ENCODE data around the gene HINT1.
"Not testable (repeated sequence)": the region's sequence is repeated elsewhere in the genome, so short reads cannot be mapped to it uniquely, and the experiment has no call there.

Gene HINT1

DNA sequence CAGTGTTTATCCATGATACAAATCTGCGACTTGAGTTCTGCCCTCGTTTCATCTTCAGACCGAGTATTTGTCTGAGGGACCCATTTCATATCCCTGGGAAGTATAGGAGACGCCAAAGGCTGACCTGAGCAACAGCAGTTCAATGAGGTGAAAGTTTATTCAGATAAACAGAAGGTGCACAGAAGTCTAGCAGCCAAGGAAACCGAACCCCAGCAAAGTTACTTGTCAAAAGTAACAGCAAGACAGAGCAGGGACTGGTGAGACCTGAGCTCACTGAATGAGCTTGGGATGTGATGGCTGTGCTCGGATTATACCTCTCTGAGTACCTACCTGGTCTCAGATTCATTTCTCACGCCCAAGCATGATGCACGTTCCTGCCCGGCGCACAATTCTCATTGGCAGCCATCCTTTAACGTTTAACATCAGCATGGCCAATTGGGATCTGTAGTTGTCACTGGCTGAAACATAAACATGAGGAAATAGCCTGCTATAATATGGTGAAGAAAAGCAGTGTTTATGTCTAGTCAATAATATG, 6.3 kb upstream of the HINT1 start:
- DNase-seq (ENCODE audit: extremely low spot score, insufficient read length, low read depth): no peak
- peak; percentile 31 for FAIRE-seq

- FAIRE-seq (peak; percentile 100), DNase-seq (ENCODE audit: extremely low spot score, insufficient read length, low read depth) (peak; percentile 79)
Measured at GRCh38 chr5:131170540-131171275, 5.7 kb upstream of the HINT1 start, which contains the start of gene LYRM7. Gene LYRM7 (plus strand): TSS chr5:131170944. CDS start chr5:131171021, 77 bp downstream.

- no peak for DNase-seq (ENCODE audit: extremely low spot score, insufficient read length, low read depth)
- FAIRE-seq: no peak
Measured at GRCh38 chr5:131169810-131170539, 4.9 kb upstream of the HINT1 start.

DNA sequence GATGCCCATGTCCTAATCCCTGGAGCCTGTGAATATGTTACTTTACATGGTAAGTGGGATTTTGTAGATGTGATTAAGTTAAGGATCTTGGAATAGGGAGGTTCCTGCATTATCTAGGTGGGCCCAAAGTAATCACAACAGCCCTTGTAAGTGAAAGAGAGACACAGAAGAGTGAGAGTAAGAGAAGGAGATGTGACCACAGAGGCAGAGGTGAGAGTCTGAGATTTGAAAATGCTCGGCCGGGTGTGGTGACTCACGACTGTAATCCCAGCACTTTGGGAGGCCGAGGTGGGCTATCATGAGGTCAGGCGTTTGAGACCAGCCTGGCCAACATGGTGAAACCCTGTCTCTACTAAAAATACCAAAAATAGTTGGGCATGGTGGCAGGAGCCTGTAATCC, 2.6 kb upstream of the HINT1 start:
- DNase-seq (ENCODE audit: extremely low spot score, insufficient read length, low read depth) (no peak), FAIRE-seq (no peak)

DNA sequence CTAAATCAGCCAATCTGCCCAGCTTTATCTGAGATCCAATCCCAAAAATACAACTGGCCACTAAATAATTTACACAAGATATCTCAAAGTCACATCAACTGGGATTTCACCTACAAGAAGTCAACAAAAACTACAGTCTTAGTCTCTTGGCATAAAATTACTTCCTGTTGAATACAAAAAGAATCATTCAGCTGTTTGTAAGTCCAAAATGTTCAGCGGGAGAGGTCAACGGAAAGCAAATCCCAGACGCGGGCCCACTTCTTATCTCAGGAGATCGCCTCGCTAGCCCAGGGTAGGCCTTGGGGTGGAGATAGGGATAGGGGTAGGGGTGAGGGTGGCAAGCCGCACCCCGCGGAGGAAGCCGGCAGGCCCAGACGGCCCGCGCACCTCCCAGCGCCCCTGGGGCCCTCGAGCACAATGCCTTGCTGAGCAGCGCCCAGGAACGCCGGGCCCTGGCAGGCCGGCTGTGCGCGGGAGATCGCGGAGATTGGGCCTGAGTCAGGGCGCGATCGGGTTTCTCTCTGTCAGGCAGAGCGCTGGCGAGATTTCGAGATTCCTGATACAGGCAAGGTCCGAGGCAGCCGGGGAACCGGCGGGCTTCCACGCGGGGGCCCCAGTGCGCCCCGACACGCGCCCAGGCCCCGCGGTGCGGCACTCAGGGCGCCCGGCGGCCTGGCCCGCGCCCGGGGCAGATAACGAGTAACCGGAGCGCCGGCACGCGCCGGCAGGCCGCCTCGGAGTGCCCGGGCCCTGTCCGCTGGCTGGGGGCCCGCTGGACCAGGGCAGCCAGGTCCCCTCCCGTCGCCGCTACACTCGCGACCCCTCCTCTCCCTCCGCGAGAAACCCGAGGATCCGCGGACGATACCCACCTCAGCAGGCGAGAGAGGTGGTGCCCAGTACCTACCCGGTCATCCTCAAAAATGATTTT, 601 bp downstream of the HINT1 start:
- DNase-seq (ENCODE audit: extremely low spot score, insufficient read length, low read depth): peak; percentile 56
- FAIRE-seq: no peak

DNA sequence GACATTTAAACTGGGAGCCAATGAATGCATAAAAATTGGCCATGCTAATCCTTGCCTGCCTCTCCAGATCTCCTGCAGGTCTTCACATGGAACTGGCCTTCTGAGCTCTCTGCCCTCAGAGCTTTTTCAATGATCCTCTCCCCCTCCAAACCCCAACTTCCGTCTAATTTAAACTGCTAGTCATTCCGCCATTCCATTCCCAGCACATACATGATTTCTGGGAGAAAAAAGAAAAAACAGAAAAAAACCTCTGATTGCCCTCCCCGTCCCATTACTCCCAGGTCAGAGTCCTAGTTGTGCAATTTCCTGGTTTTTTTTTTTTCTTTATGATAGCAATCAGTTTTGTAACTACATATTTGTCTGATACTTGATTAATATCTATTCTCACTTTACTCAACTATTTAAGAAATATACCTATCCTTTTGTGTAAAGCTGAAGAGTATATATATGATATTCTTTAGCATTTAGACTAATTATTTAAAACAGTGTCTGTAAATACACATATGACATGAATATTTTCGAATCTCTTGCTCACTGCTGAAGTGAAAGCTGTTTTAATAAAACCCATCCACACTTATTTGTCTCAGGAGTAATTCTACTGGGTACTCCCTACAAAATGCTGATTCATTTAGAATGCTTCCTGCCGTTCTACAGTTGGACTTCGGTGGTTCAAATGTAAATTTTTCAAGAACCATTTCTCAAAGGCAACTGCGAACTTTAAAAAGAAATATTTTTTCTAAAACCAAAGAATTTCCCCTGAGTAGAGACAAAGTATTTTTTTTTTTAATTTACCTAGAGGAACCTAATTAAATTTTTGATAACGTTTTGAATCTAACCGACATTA, 1.6 kb downstream of the HINT1 start:
- DNase-seq (ENCODE audit: extremely low spot score, insufficient read length, low read depth): no peak
- peak; percentile 67 for FAIRE-seq

DNA sequence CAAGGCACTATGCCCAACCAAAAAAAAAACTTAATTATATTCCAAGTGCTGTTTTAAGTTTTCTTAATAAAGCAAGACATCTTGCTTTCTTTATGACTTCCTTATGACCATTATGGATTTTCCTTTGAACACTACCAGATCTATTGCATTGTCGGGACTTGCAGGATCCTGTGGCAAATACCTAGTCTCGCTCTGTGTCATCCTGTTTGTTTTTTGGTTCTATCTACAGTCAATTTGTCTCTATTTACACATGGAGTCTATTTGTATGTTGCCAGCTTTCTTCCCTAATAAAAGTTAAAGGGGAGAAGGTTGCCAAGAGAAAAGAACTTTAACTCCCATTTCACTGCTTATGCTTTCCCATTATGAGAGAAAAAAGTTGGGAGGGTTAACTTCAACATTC, 4.9 kb downstream of the HINT1 start:
- FAIRE-seq: no peak
- DNase-seq (ENCODE audit: extremely low spot score, insufficient read length, low read depth): no peak

- DNase-seq (ENCODE audit: extremely low spot score, insufficient read length, low read depth) (no peak), FAIRE-seq (no peak)
Measured at GRCh38 chr5:131156957-131157356, 8.1 kb downstream of the HINT1 start.

GRCh38 chr5:131156385-131156784, 8.7 kb downstream of the HINT1 start:
- no peak for FAIRE-seq
- DNase-seq (ENCODE audit: extremely low spot score, insufficient read length, low read depth): no peak

DNA sequence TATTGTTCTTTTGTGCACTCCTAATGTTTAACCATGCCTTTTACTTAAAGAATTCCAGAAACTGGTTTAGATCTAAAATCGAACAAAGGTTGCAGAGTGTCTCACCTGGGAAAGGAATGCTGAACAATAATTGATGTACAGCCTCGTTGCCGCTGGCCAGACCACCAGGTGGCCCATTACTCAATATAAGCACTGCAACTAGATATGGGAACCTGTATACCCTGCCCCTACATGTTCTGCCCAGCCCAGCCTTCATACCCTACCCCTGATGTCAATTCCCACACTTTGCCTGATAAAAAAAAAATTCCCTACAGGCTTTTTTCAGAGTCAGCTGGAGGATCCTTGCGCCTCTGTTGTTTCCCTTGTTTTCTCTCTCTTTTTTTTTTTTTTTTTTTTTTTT, 13.8 kb downstream of the HINT1 start:
- no peak for DNase-seq (ENCODE audit: extremely low spot score, insufficient read length, low read depth)
- no peak for FAIRE-seq

- no peak for FAIRE-seq
Measured at GRCh38 chr5:131150408-131150807, 14.6 kb downstream of the HINT1 start.

DNA sequence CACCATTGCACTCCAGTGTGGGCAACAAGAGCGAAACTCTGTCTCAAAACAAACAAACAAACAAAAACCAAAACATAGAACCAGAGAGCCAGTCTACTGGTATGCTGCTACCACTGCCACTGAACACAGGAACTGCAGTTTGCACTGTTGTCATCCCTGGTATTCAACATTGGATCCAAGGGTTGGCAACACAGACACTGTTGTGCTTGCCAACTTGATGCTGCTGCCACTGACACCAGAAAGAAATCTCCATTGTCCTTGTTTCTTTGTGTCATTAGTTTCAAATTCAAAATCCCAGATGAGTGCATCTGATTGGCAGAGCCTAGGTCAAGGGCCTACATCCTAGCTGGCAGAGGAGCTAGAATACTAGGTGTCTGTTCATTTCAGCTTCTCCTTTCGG, 16.2 kb downstream of the HINT1 start:
- FAIRE-seq (no peak), DNase-seq (ENCODE audit: extremely low spot score, insufficient read length, low read depth) (no peak)

More at GRCh38 chr5:131150408-131150807, 14.6 kb downstream of the HINT1 start:
- DNase-seq (ENCODE audit: extremely low spot score, insufficient read length, low read depth): no peak

DNA sequence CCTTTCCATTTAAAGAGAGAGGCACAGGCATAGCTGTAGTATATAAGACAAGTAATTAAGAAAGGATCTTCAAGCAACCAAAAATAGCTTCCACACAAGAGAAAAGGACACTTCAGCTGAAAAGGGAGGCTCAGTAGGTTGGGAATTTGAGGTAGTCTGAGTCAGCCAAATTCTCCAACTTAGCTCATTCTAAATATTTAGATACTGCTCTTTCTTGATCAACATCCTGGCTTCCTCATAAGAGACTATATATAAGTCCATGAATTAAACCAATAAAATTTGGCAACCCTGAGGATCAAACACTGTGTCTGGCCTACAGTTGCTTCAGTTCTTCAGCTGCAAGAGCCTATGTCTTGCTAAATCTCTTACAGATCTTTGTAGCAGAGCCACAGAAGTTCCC, 17.8 kb downstream of the HINT1 start:
- FAIRE-seq: no peak
- no peak for DNase-seq (ENCODE audit: extremely low spot score, insufficient read length, low read depth)

DNA sequence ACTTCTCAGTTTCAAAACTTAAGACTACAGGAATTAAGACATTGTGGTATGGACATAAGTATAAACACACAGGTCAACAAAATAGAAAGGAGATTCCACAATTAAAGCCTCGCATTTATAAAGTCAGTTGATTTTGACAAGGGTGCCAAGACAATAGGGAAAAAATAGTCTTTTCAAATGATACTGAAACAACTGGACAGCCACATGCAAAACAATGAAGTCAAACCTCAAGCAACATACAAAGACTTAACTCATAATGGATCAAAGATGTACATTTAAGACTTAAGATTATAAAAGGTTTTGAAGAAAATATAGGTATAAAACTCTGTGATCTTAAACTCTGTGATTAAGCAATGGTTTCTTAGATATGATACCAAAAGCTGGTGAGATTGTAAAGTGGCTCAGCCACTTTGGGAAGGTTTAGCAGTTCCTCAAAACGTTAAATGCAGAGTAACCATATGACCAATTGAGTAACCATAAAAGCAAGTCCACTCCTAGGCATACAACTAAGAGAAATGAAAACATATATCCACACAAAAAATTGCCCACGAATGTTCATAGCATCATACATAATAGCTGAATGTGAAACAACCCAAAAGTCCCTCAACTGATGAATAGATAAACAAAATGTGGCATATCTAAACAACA, 22.0 kb downstream of the HINT1 start:
- FAIRE-seq (no peak), DNase-seq (ENCODE audit: extremely low spot score, insufficient read length, low read depth) (no peak)

DNA sequence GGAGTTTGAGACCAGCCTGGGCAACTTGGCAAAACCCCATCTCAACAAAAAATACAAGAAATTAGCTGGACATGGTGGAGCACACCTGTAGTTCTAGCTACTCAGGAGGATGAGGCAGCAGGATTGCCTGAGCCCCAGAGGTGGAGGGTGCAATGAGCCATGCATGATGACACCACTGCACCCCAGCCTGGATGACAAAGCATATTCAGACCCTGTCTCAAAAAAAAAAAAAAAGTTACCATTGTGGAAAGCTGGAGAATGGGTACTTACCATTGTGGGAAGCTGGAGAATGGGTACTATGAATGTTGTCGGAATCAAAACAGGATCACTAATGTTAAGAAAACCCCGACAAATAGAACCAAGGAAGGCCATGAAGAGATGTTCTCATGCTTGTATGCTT, 25.7 kb downstream of the HINT1 start:
- FAIRE-seq (no peak), DNase-seq (ENCODE audit: extremely low spot score, insufficient read length, low read depth) (no peak)

DNA sequence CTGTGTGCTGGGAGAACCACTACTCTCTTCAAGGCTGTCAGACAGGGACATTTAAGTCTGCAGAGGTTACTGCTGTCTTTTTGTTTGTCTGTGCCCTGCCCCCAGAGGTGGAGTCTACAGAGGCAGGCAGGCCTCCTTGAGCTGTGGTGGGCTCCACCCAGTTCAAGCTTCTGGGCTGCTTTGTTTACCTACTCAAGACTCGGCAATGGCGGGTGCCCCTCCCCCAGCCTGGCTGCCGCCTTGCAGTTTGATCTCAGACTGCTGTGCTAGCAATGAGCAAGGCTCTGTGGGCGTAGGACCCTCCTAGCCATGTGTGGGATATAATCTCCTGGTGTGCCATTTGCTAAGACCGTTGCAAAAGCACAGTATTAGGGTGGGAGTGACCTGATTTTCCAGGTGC, 26.6 kb downstream of the HINT1 start:
- not testable (repeated sequence) for FAIRE-seq; DNase-seq (ENCODE audit: extremely low spot score, insufficient read length, low read depth)

DNA sequence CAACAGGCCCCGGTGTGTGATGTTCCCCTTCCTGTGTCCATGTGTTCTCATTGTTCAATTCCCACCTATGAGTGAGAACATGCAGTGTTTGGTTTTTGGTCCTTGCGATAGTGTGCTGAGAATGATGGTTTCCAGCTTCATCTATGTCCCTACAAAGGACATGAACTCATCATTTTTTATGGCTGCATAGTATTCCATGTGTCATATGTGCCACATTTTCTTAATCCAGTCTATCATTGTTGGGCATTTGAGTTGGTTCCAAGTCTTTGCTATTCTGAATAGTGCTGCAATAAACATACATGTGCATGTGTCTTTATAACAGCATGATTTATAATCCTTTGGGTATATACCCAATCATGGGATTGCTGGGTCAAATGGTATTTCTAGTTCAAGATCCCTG, 32.0 kb downstream of the HINT1 start:
- not testable (repeated sequence) for DNase-seq (ENCODE audit: extremely low spot score, insufficient read length, low read depth); FAIRE-seq

- FAIRE-seq: no peak
Measured at GRCh38 chr5:131129306-131129705, 35.8 kb downstream of the HINT1 start.

DNA sequence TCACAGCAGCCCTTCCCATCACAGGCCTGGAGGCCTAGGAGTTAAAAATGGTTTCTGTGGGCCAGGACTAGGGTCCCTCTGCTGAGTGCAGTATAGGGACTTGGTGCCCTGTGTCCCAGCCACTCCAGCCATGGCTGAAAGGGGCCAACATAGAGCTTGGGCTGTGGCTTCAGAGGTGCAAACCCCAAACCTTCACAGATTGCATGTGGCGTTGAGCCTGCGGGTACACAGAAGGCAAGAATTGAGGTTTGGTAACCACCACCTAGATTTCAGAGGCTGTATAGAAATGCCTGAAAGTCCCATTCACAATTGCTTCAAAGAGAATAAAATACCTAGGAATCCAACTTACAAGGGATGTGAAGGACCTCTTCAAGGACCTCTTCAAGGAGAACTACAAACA, 37.8 kb downstream of the HINT1 start:
- FAIRE-seq; DNase-seq (ENCODE audit: extremely low spot score, insufficient read length, low read depth): not testable (repeated sequence)

More at GRCh38 chr5:131129306-131129705, 35.8 kb downstream of the HINT1 start:
- no peak for DNase-seq (ENCODE audit: extremely low spot score, insufficient read length, low read depth)

Data from GM18507 (cell line).